Body of pancreas (tissue), 4 donors: Measurements from ENCODE around the gene BEST1. TPM values are rescaled to one million over a fixed set of nuclear protein-coding genes. Genes with fewer than 3 reads are reported as not detected.

Source experiments
- ATAC-seq: fragments of 150-250 bp; one replicate; pipeline ENCODE4 v1.9.1; 2016
- DNase-seq, 4 donors: peaks; one replicate each; pipeline ENCODE4 v3.0.0-alpha.2; 2019
- H3K27ac ChIP-seq, 4 donors: fragments of 200-600 bp; sonication (generic); 1 replicate in 3 of 4; 2 replicates in 1 of 4; pipeline versions ENCODE4 v1.5.1 to v1.6.1; 2016 to 2019; ENCODE audit warnings: mild to moderate bottlenecking in 1 of 4, mixed read lengths in 1 of 4, moderate library complexity in 1 of 4
- H3K27me3 ChIP-seq, 2 donors: fragments of 200-600 bp; sonication (generic); one replicate each; pipeline ENCODE4 v1.6.0; 2016; ENCODE audit warnings: mild to moderate bottlenecking in 1 of 2
- H3K36me3 ChIP-seq, 2 donors: fragments of 200-600 bp; sonication (generic); replicated peaks in 1 of 2; 2 replicates each; pipeline ENCODE4 v1.5.1; 2016; ENCODE audit warnings: low read depth in 2 of 2; ENCODE audit not compliant: insufficient read depth in 1 of 2
- H3K4me1 ChIP-seq: fragments of 200-600 bp; sonication (generic); one replicate; pipeline ENCODE4 v1.6.0; 2016
- H3K4me3 ChIP-seq, 2 donors: fragments of 200-600 bp; sonication (generic); 1 replicate in 1 of 2; 2 replicates in 1 of 2; pipeline ENCODE4 v1.5.1; 2016 to 2019
- H3K9me3 ChIP-seq, 3 donors: fragments of 200-600 bp; sonication (generic); 1 replicate in 2 of 3; 2 replicates in 1 of 3; pipeline ENCODE4 v1.5.1; 2016
- CTCF ChIP-seq, 7 experiments: fragments of 450-650 bp in 4 of 7; fragments of 200-600 bp in 3 of 7; sonication (generic) in 3 of 7; IDR thresholded peaks; one replicate each; pipeline ENCODE4 v1.5.1; 2016 to 2019; ENCODE audit warnings: antibody characterized with exemption in 7 of 7
- POLR2A ChIP-seq, 3 donors: fragments of 450-650 bp; IDR thresholded peaks; one replicate each; pipeline ENCODE4 v1.6.1; 2016; ENCODE audit warnings: antibody characterized with exemption in 3 of 3, mild to moderate bottlenecking in 2 of 3
- WGBS, 2 donors: methylation state at CpG; one replicate each; pipeline ENCODE4 v1.1.5; 2017; 5-methylcytosine and 5-hydroxymethylcytosine counted together
- intact Hi-C: fragments of 100-400 bp; cut with DNase I; formaldehyde crosslinking; loops from one replicate; pipeline ENCODE4 v1.15.1; 2023
- total RNA-seq, 2 donors: library from RNA; depleted of rRNA; stranded (reverse); fragments of >200 nt; gene quantifications; one replicate each; pipeline ENCODE4 v1.1.0, GENCODE V29; 2016

Gene BEST1
- total RNA-seq, 2 donors from 2014 or later: 1.6 to 2.6 TPM

GRCh38 chr11:61927501-61927900 lies 22.6 kb upstream of the BEST1 start:
- 88 to 100% methylated on average over 1 of the region's 1 CpG for WGBS, 2 donors

GRCh38 chr11:61928606-61929005 lies 21.5 kb upstream of the BEST1 start:
- ATAC-seq: no peak
- DNase-seq: no peak
- H3K27me3 ChIP-seq: no peaks in the 10 kb centered on the region
- no peak for TF ChIP-seq CTCF (IDR thresholded peaks at IDR 0.05)
- no peak for TF ChIP-seq POLR2A (IDR thresholded peaks at IDR 0.05)
- H3K36me3 ChIP-seq: no peaks in the 10 kb centered on the region
- intact Hi-C loops: no loop called here
- no peak overlapping the region for H3K4me3 ChIP-seq
- H3K9me3 ChIP-seq: no peaks in the 10 kb centered on the region
- peaks cover 3% of the 10 kb centered on the region for H3K4me1 ChIP-seq
- no peak overlapping the region for H3K27ac ChIP-seq

More at GRCh38 chr11:61927501-61927900, 22.6 kb upstream of the BEST1 start:
- no peak overlapping the region for H3K27ac ChIP-seq
- H3K9me3 ChIP-seq: no peaks in the 10 kb centered on the region
- TF ChIP-seq POLR2A (IDR thresholded peaks at IDR 0.05) (no peak), CTCF (IDR thresholded peaks at IDR 0.05) (no peak)
- DNase-seq (no peak), ATAC-seq (no peak)
- no peaks in the 10 kb centered on the region for H3K27me3 ChIP-seq
- peaks cover 13% of the 10 kb centered on the region for H3K4me1 ChIP-seq
- no peaks in the 10 kb centered on the region for H3K36me3 ChIP-seq
- H3K4me3 ChIP-seq: no peak overlapping the region
- intact Hi-C loops: no loop called here

GRCh38 chr11:61930933-61931332 lies 19.2 kb upstream of the BEST1 start:
- Histone ChIP-seq H3K27me3 (no peaks in the 10 kb centered on the region), H3K4me3 (no peak overlapping the region), H3K4me1 (no peaks in the 10 kb centered on the region), H3K9me3 (no peaks in the 10 kb centered on the region), H3K27ac (no peak overlapping the region), H3K36me3 (no peaks in the 10 kb centered on the region)
- ATAC-seq (no peak), DNase-seq (no peak)
- 85 to 92% methylated on average over 3 of the region's 3 CpGs for WGBS, 2 donors
- TF ChIP-seq POLR2A (IDR thresholded peaks at IDR 0.05) (no peak), CTCF (IDR thresholded peaks at IDR 0.05) (no peak)
- intact Hi-C loops: no loop called here

GRCh38 chr11:61935861-61936260 lies 14.3 kb upstream of the BEST1 start:
- Histone ChIP-seq H3K9me3 (no peaks in the 10 kb centered on the region), H3K27ac (no peak overlapping the region), H3K27me3 (no peaks in the 10 kb centered on the region), H3K36me3 (no peaks in the 10 kb centered on the region), H3K4me1 (no peaks in the 10 kb centered on the region), H3K4me3 (no peak overlapping the region)
- TF ChIP-seq POLR2A (IDR thresholded peaks at IDR 0.05) (no peak), CTCF (IDR thresholded peaks at IDR 0.05) (no peak)
- WGBS, 2 donors: 71 to 80% methylated on average over 2 of the region's 2 CpGs
- ATAC-seq (no peak), DNase-seq (no peak)
- intact Hi-C loops: no loop called here

GRCh38 chr11:61940466-61940865 lies 9.7 kb upstream of the BEST1 start:
- intact Hi-C loops: no loop called here
- no peak for DNase-seq
- H3K4me3 ChIP-seq: no peak overlapping the region
- no peak for TF ChIP-seq CTCF (IDR thresholded peaks at IDR 0.05)
- TF ChIP-seq POLR2A (IDR thresholded peaks at IDR 0.05): no peak
- no peaks in the 10 kb centered on the region for H3K27me3 ChIP-seq
- no peaks in the 10 kb centered on the region for H3K9me3 ChIP-seq
- H3K36me3 ChIP-seq: no peaks in the 10 kb centered on the region
- ATAC-seq: no peak
- WGBS, 2 donors: 87 to 89% methylated on average over 10 of the region's 10 CpGs
- H3K4me1 ChIP-seq: no peaks in the 10 kb centered on the region
- no peak overlapping the region for H3K27ac ChIP-seq
